ENCODE measurements around the gene DUS1L.

The DUS1L gene

DNA sequence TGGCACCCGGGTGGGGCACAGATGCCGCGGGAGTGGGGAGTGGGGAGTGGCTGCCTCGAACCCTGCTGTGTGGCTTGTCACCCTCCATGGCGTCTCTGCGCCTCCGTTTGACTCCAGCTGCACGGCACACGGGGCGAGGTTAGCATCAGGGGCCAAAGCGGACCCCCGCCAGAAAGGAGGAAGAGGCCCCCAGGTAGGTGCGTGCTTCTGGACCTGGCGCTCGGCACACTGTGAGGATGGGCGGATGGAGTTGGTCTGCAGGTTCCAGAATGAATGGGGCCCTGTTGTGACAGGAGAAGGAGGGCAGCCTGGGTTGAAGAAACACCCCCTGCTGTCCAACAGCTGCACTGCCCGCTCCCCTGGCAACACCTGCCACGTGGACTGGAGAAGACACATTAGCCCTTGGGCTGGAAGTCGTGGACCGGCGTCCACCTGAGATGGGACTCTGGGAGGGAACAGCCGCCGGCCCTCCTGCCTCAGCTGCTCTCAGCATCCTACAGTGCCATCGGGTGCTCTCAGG lies 41.8 kb upstream of the DUS1L start:
- H3K4ac ChIP-seq (ENCODE audit: low read depth, low read length): no peak overlapping the region
- no peak overlapping the region for H3K4me2 ChIP-seq (ENCODE audit: low read length)
- H2BK15ac ChIP-seq (replicated peaks; ENCODE audit: low read depth): no peak overlapping the region
- no peak overlapping the region for H3K27ac ChIP-seq (ENCODE audit: low read depth, low read length)
- H2AK5ac ChIP-seq (ENCODE audit: low read length): no peak overlapping the region
- no peak overlapping the region for H2BK5ac ChIP-seq (ENCODE audit: low read length)
- H3K18ac ChIP-seq (ENCODE audit: low read length): no peak overlapping the region
- H3K56ac ChIP-seq (ENCODE audit: low read length): no peak overlapping the region
- no peak overlapping the region for H4K8ac ChIP-seq (ENCODE audit: low read depth, low read length)
- no peaks in the 10 kb centered on the region for H3K79me1 ChIP-seq (ENCODE audit: low read length)
- no peak overlapping the region for H3K23ac ChIP-seq (ENCODE audit: low read length)
- peaks cover 13% of the 10 kb centered on the region for H3K4me1 ChIP-seq (ENCODE audit: control insufficient read depth, low read depth, low read length)
- no peak overlapping the region for H4K5ac ChIP-seq (ENCODE audit: low read length)
- whole genome bisulfite sequencing (ENCODE audit: extremely low coverage, insufficient coverage, low lambda C conversion rate): no CpG with 5 or more reads among the region's 24 CpGs
- DNase-seq: peak; percentile 28
- no peak overlapping the region for H3K4me3 ChIP-seq (ENCODE audit: low read length)
- H3K27me3 ChIP-seq (ENCODE audit: insufficient read depth, low read length, poor library complexity): no peaks in the 10 kb centered on the region
- no peaks in the 10 kb centered on the region for H3K79me2 ChIP-seq (ENCODE audit: control insufficient read depth, insufficient read depth, low read length)
- no peak overlapping the region for H2BK120ac ChIP-seq (ENCODE audit: low read depth, low read length)
- no peaks in the 10 kb centered on the region for H3K36me3 ChIP-seq (ENCODE audit: control insufficient read depth, insufficient read depth, low read length)
- H3K9ac ChIP-seq (ENCODE audit: low read length): no peak overlapping the region

DNA sequence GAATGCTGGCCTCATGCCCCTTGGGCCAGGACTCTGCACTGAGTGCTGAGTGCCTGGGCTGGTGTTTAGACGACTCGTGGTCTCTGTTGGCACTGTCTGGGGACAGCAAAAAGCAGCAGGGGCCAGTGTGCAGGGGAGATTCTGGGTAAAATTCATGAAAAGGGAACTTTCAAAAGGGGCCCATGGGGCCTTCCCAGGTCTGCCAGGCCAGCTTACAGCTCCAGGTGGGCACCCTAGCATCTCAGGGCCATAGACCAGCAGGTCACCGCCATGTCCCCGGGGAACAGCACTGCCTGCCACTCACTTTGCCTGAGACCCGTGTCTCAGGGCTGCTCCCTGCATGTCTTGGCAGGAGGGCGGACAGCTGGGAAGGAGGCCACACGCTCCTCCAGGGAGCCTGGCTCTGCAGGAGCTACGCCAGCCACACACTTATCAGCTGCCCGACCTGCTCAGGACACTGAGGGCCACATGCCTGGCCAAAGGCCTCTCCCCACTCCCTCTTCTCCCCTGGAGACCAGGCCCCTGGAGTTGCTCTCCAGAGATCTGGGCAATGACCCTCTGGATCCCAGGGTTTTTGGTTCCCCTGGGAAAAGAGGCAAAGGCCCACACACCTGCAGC lies 41.2 kb upstream of the DUS1L start:
- Histone ChIP-seq H3K4me1 (ENCODE audit: control insufficient read depth, low read depth, low read length) (peaks cover 13% of the 10 kb centered on the region), H3K4ac (ENCODE audit: low read depth, low read length) (no peak overlapping the region)
- DNase-seq: no peak

GRCh38 chr17:82105882-82106687 lies 40.5 kb upstream of the DUS1L start:
- Histone ChIP-seq H3K23ac (ENCODE audit: low read length) (no peak overlapping the region), H2BK120ac (ENCODE audit: low read depth, low read length) (no peak overlapping the region), H2AK5ac (ENCODE audit: low read length) (no peak overlapping the region), H3K18ac (ENCODE audit: low read length) (no peak overlapping the region), H3K36me3 (ENCODE audit: control insufficient read depth, insufficient read depth, low read length) (no peaks in the 10 kb centered on the region), H3K27ac (ENCODE audit: low read depth, low read length) (no peak overlapping the region), H3K27me3 (ENCODE audit: insufficient read depth, low read length, poor library complexity) (no peaks in the 10 kb centered on the region), H3K79me2 (ENCODE audit: control insufficient read depth, insufficient read depth, low read length) (no peaks in the 10 kb centered on the region), H3K4me1 (ENCODE audit: control insufficient read depth, low read depth, low read length) (peaks cover 13% of the 10 kb centered on the region), H4K5ac (ENCODE audit: low read length) (no peak overlapping the region), H3K4me2 (ENCODE audit: low read length) (no peak overlapping the region), H2BK15ac (replicated peaks; ENCODE audit: low read depth) (no peak overlapping the region), H3K9ac (ENCODE audit: low read length) (peak overlapping the region; percentile 36), H3K4ac (ENCODE audit: low read depth, low read length) (no peak overlapping the region), H2BK5ac (ENCODE audit: low read length) (no peak overlapping the region), H3K4me3 (ENCODE audit: low read length) (no peak overlapping the region), H3K56ac (ENCODE audit: low read length) (peak overlapping the region; percentile 73), H3K79me1 (ENCODE audit: low read length) (no peaks in the 10 kb centered on the region), H4K8ac (ENCODE audit: low read depth, low read length) (no peak overlapping the region)
- no CpG with 5 or more reads among the region's 24 CpGs for WGBS (ENCODE audit: extremely low coverage, insufficient coverage, low lambda C conversion rate)
- peak; percentile 95 for DNase-seq

More for the DNA sequence above, 41.2 kb upstream of the DUS1L start:
- Histone ChIP-seq H3K79me2 (ENCODE audit: control insufficient read depth, insufficient read depth, low read length) (no peaks in the 10 kb centered on the region), H3K9ac (ENCODE audit: low read length) (peak overlapping the region; percentile 36), H2AK5ac (ENCODE audit: low read length) (no peak overlapping the region), H3K18ac (ENCODE audit: low read length) (no peak overlapping the region), H2BK5ac (ENCODE audit: low read length) (no peak overlapping the region), H2BK120ac (ENCODE audit: low read depth, low read length) (no peak overlapping the region), H3K4me3 (ENCODE audit: low read length) (no peak overlapping the region), H3K27me3 (ENCODE audit: insufficient read depth, low read length, poor library complexity) (no peaks in the 10 kb centered on the region), H3K36me3 (ENCODE audit: control insufficient read depth, insufficient read depth, low read length) (no peaks in the 10 kb centered on the region), H2BK15ac (replicated peaks; ENCODE audit: low read depth) (no peak overlapping the region), H4K8ac (ENCODE audit: low read depth, low read length) (no peak overlapping the region), H3K4me2 (ENCODE audit: low read length) (no peak overlapping the region), H3K27ac (ENCODE audit: low read depth, low read length) (no peak overlapping the region), H3K56ac (ENCODE audit: low read length) (peak overlapping the region; percentile 68), H3K23ac (ENCODE audit: low read length) (no peak overlapping the region), H3K79me1 (ENCODE audit: low read length) (no peaks in the 10 kb centered on the region), H4K5ac (ENCODE audit: low read length) (no peak overlapping the region)
- no CpG with 5 or more reads among the region's 9 CpGs for WGBS (ENCODE audit: extremely low coverage, insufficient coverage, low lambda C conversion rate)

DNA sequence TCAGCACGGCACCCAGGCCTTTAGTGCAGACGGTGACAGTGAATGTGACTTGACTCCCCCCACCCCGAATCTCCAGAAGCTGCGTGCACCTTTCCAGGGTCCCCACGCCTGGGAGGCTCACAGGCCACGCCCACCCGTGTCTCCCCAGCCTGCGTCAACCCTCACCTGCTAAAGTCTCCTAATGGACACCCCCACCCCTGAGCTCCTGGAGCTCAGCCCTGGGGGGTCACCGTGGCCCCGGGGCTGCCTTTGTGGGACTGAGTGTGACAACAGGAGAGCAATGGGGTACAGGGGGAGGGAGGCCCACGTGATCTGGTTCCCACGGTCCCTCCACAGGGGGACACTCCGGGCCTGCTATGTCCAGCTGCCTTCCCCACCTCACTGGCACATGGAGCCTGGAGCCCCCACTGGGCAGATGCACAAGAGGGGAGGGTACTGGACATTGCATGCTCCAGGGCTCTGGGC lies 39.8 kb upstream of the DUS1L start:
- H3K4ac ChIP-seq (ENCODE audit: low read depth, low read length): no peak overlapping the region
- no peaks in the 10 kb centered on the region for H3K79me1 ChIP-seq (ENCODE audit: low read length)
- H2BK5ac ChIP-seq (ENCODE audit: low read length): no peak overlapping the region
- no peaks in the 10 kb centered on the region for H3K27me3 ChIP-seq (ENCODE audit: insufficient read depth, low read length, poor library complexity)
- no peak overlapping the region for H4K5ac ChIP-seq (ENCODE audit: low read length)
- no peak overlapping the region for H3K27ac ChIP-seq (ENCODE audit: low read depth, low read length)
- H3K9ac ChIP-seq (ENCODE audit: low read length): no peak overlapping the region
- no CpG with 5 or more reads among the region's 13 CpGs for WGBS (ENCODE audit: extremely low coverage, insufficient coverage, low lambda C conversion rate)
- H4K8ac ChIP-seq (ENCODE audit: low read depth, low read length): no peak overlapping the region
- no peak overlapping the region for H2BK120ac ChIP-seq (ENCODE audit: low read depth, low read length)
- no peak overlapping the region for H3K4me3 ChIP-seq (ENCODE audit: low read length)
- peak overlapping the region; percentile 19 for H3K56ac ChIP-seq (ENCODE audit: low read length)
- H3K79me2 ChIP-seq (ENCODE audit: control insufficient read depth, insufficient read depth, low read length): no peaks in the 10 kb centered on the region
- H3K36me3 ChIP-seq (ENCODE audit: control insufficient read depth, insufficient read depth, low read length): no peaks in the 10 kb centered on the region
- no peak overlapping the region for H3K23ac ChIP-seq (ENCODE audit: low read length)
- no peak for DNase-seq
- H2BK15ac ChIP-seq (replicated peaks; ENCODE audit: low read depth): no peak overlapping the region
- H3K18ac ChIP-seq (ENCODE audit: low read length): no peak overlapping the region
- no peak overlapping the region for H3K4me2 ChIP-seq (ENCODE audit: low read length)
- H3K4me1 ChIP-seq (ENCODE audit: control insufficient read depth, low read depth, low read length): peaks cover 13% of the 10 kb centered on the region
- no peak overlapping the region for H2AK5ac ChIP-seq (ENCODE audit: low read length)

DNA sequence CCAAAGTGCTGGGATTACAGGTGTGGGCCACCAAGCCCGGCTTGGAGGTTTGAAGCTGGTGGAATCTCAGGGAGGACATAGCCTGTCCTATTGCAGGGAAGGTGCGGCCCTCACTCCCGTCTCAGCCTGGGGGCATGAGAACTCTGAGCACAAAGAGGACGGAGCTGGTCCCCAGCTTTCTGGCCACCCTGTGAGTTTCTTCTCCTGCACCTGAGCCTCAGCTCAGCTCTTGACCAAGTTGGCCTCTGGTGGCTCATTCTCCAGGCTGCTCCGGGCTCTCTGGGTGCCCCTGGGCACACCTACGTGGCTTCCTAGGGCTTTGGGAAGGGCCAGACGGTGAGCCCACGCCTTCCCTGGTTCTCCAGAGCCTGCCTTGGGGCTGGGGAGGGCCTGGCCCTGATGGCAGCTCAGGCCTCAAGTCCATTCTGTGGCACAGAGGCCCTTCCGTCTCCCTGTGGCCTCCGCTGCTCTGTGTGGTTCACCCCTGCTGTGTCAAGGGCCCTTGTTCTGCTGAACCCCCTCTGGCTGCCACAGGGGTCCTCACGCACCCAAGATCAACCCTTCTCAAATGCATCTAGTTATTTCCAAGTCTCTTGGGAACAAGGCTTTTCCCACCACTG lies 39.3 kb upstream of the DUS1L start:
- Histone ChIP-seq H3K56ac (ENCODE audit: low read length) (peak overlapping the region; percentile 52), H3K18ac (ENCODE audit: low read length) (no peak overlapping the region), H3K4me3 (ENCODE audit: low read length) (no peak overlapping the region), H4K5ac (ENCODE audit: low read length) (no peak overlapping the region), H3K23ac (ENCODE audit: low read length) (peak overlapping the region; percentile 74), H3K79me2 (ENCODE audit: control insufficient read depth, insufficient read depth, low read length) (no peaks in the 10 kb centered on the region), H3K27me3 (ENCODE audit: insufficient read depth, low read length, poor library complexity) (no peaks in the 10 kb centered on the region), H2AK5ac (ENCODE audit: low read length) (no peak overlapping the region), H3K4me1 (ENCODE audit: control insufficient read depth, low read depth, low read length) (peaks cover 13% of the 10 kb centered on the region), H3K27ac (ENCODE audit: low read depth, low read length) (no peak overlapping the region), H2BK15ac (replicated peaks; ENCODE audit: low read depth) (no peak overlapping the region), H3K4me2 (ENCODE audit: low read length) (no peak overlapping the region), H2BK5ac (ENCODE audit: low read length) (peak overlapping the region; percentile 32), H4K8ac (ENCODE audit: low read depth, low read length) (no peak overlapping the region), H3K36me3 (ENCODE audit: control insufficient read depth, insufficient read depth, low read length) (no peaks in the 10 kb centered on the region), H3K79me1 (ENCODE audit: low read length) (no peaks in the 10 kb centered on the region), H3K4ac (ENCODE audit: low read depth, low read length) (peak overlapping the region; percentile 17), H3K9ac (ENCODE audit: low read length) (peak overlapping the region; percentile 16), H2BK120ac (ENCODE audit: low read depth, low read length) (no peak overlapping the region)
- DNase-seq: no peak
- no CpG with 5 or more reads among the region's 11 CpGs for WGBS (ENCODE audit: extremely low coverage, insufficient coverage, low lambda C conversion rate)

Data from mesendoderm (in vitro differentiated cells).